ENCODE measurements around the gene PRIMPOL. TPM values are rescaled to one million over a fixed set of nuclear protein-coding genes. Genes with fewer than 3 reads are reported as not detected.

The PRIMPOL gene
- total and polyA plus RNA-seq, 2 donors from 2014 or later: 10.9 to 13.1 TPM

DNA sequence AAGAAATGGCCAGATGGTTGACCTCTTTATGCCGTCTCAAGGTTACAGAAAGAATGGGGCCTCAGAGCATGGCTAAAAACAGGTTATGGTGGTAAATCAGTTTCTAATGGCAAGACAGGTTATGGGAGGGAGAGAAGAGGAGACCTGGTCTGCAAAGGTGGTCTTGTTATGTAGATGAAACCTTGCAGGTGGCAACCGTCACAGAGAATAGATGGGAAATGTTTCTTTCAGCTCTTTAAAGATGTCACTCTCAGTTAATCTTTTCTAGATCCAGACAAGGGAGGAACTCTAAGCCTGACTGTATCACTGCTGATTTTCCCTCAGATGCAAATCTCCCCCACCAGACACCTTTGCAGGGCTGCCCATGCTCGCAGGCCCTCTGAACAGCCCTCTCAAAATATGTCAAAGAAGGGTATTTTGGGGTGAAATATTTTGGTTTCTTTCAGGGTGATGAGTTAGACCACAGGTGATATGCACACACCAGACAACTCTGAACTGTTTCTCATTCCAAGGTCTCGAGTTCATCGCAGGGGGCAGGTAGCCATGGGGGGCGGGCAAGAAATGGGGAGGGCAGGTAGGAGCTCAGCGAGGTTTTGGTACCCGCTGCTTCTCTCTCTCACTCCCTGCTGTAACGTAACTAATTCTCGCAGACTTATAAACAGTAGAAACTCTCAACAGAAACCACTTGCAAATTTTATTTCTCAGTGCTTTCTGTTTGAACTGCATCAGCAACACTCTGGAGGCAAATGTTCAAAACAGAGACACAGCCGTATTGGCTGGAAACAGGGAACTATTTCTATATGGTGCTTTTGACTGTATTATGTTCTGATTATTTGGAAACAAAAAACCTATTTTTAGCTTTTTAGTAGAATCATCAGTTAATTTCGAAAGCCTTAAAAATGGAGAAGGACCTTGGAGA is 32.6 kb upstream of the PRIMPOL start:
- Histone ChIP-seq H3K9me3 (ENCODE audit: control insufficient read depth in 2 of 3, insufficient read depth in 1 of 3, low read length in 3 of 3) (peaks cover 0 to 3% (median 0%) of the 10 kb centered on the region in 3 donors), H3K4me3 (ENCODE audit: low read length in 3 of 3) (no peak overlapping the region), H3K9ac (ENCODE audit: low read length in 3 of 3) (no peak overlapping the region), H3K27ac (ENCODE audit: low read depth in 2 of 2, low read length in 2 of 2) (no peak overlapping the region), H3K4me1 (ENCODE audit: control insufficient read depth in 2 of 3, insufficient read depth in 2 of 3, low read depth in 1 of 3, low read length in 3 of 3) (no peaks in the 10 kb centered on the region), H3K27me3 (ENCODE audit: control insufficient read depth, insufficient read depth, low read length) (no peaks in the 10 kb centered on the region), H3K36me3 (ENCODE audit: control insufficient read depth in 2 of 3, insufficient read depth in 3 of 3, low read length in 3 of 3) (no peaks in the 10 kb centered on the region)
- intact Hi-C loops (cut with DNase I): no loop called here
- TF ChIP-seq CTCF (IDR thresholded peaks at IDR 0.05; ENCODE audit: borderline replicate concordance, extremely low read depth, insufficient read depth): no peak
- FAIRE-seq: no peak
- no peak for DNase-seq

GRCh38 chr4:184617600-184618196 is 31.8 kb upstream of the PRIMPOL start:
- FAIRE-seq: no peak

GRCh38 chr4:184620212-184620867 is 29.2 kb upstream of the PRIMPOL start:
- no peaks in the 10 kb centered on the region for H3K27me3 ChIP-seq (ENCODE audit: control insufficient read depth, insufficient read depth, low read length)
- no peaks in the 10 kb centered on the region for H3K4me1 ChIP-seq (ENCODE audit: control insufficient read depth in 2 of 3, insufficient read depth in 2 of 3, low read depth in 1 of 3, low read length in 3 of 3)
- H3K36me3 ChIP-seq (ENCODE audit: control insufficient read depth in 2 of 3, insufficient read depth in 3 of 3, low read length in 3 of 3): no peaks in the 10 kb centered on the region
- H3K9me3 ChIP-seq (ENCODE audit: control insufficient read depth in 2 of 3, insufficient read depth in 1 of 3, low read length in 3 of 3): no peaks in the 10 kb centered on the region
- no peak for TF ChIP-seq CTCF (IDR thresholded peaks at IDR 0.05; ENCODE audit: borderline replicate concordance, extremely low read depth, insufficient read depth)
- H3K27ac ChIP-seq (ENCODE audit: low read depth in 2 of 2, low read length in 2 of 2): no peak overlapping the region
- no peak overlapping the region for H3K9ac ChIP-seq (ENCODE audit: low read length in 3 of 3)
- intact Hi-C loops (cut with DNase I): no loop called here
- no peak for FAIRE-seq
- H3K4me3 ChIP-seq (ENCODE audit: low read length in 3 of 3): no peak overlapping the region
- DNase-seq: no peak

More at GRCh38 chr4:184617600-184618196, 31.8 kb upstream of the PRIMPOL start:
- no peak overlapping the region for H3K9ac ChIP-seq (ENCODE audit: low read length in 3 of 3)
- no peaks in the 10 kb centered on the region for H3K36me3 ChIP-seq (ENCODE audit: control insufficient read depth in 2 of 3, insufficient read depth in 3 of 3, low read length in 3 of 3)
- H3K9me3 ChIP-seq (ENCODE audit: control insufficient read depth in 2 of 3, insufficient read depth in 1 of 3, low read length in 3 of 3): peaks cover 0 to 3% (median 0%) of the 10 kb centered on the region in 3 donors
- no peak for DNase-seq
- intact Hi-C loops (cut with DNase I): no loop called here
- H3K4me1 ChIP-seq (ENCODE audit: control insufficient read depth in 2 of 3, insufficient read depth in 2 of 3, low read depth in 1 of 3, low read length in 3 of 3): no peaks in the 10 kb centered on the region
- no peak for TF ChIP-seq CTCF (IDR thresholded peaks at IDR 0.05; ENCODE audit: borderline replicate concordance, extremely low read depth, insufficient read depth)
- H3K27ac ChIP-seq (ENCODE audit: low read depth in 2 of 2, low read length in 2 of 2): no peak overlapping the region
- H3K4me3 ChIP-seq (ENCODE audit: low read length in 3 of 3): no peak overlapping the region
- no peaks in the 10 kb centered on the region for H3K27me3 ChIP-seq (ENCODE audit: control insufficient read depth, insufficient read depth, low read length)

Measured in kidney (tissue), 14 donors.